AG09319 (cell line): ENCODE results near the gene TIGIT.

Experiments used
- DNase-seq: peaks from one replicate; pipeline ENCODE4 v3.0.0-alpha.2; 2010; ENCODE audit warnings: low read depth; ENCODE audit errors: extremely low read depth
- CTCF ChIP-seq: IDR thresholded peaks from 2 replicates; pipeline ENCODE4 v1.5.1; 2011; ENCODE audit warnings: low read depth, mild to moderate bottlenecking, inconsistent platforms, low read length, moderate library complexity

TIGIT gene

GRCh38 chr3:114293838-114294535 is at the start of gene TIGIT:
TIGIT (plus strand) TSS chr3:114294028; CDS start chr3:114294062, 34 bp downstream.
- TF ChIP-seq CTCF, result no peak
- DNase-seq, result no peak

GRCh38 chr3:114252954-114253353 is 40.9 kb upstream of the TIGIT start:
- TF ChIP-seq CTCF, result no peak

GRCh38 chr3:114253505-114253904 is 40.3 kb upstream of the TIGIT start:
- TF ChIP-seq CTCF, result no peak
- no peak for DNase-seq

More at GRCh38 chr3:114252954-114253353, 40.9 kb upstream of the TIGIT start:
- no peak for DNase-seq

- no peak for DNase-seq
- no peak for TF ChIP-seq CTCF
These were observed 34.3 kb upstream of the TIGIT start for GRCh38 chr3:114259566-114259965.

- TF ChIP-seq CTCF, result no peak
- DNase-seq, result no peak
These were observed 33.7 kb upstream of the TIGIT start for GRCh38 chr3:114260152-114260551.

- no peak for TF ChIP-seq CTCF
- DNase-seq, result no peak
These were observed 23.8 kb upstream of the TIGIT start for GRCh38 chr3:114270019-114270418.

- DNase-seq, result no peak
- TF ChIP-seq CTCF, result no peak
These were observed 21.6 kb upstream of the TIGIT start for GRCh38 chr3:114272271-114272670.
